HCT116 (cell line): ENCODE data around the gene C19orf25. TPM values are rescaled to one million over a fixed set of nuclear protein-coding genes. Genes with fewer than 3 reads are reported as not detected.

ENCODE experiments used
- ATAC-seq: fragments of 200-7000 bp; cut with Tn5 transposase; 2 replicates; pipeline ENCODE4 v1.9.1; 2020; ENCODE audit warnings: mild to moderate bottlenecking, moderate library complexity
- BruUV-seq: library from RNA; stranded (reverse); fragments of 400-500 nt; replicated peaks from 2 replicates; lab custom pipeline; 2021; lab: Mats Ljungman, UMichigan
- CTCF ChIA-PET: fragments of 300-600 bp; sonication (Branson Sonifier 250); formaldehyde crosslinking; loops from one replicate; lab custom pipeline; 2021; ENCODE audit warnings: antibody characterized with exemption; lab: Charles Lee
- POLR2A ChIA-PET: fragments of 300-600, 350-600 bp; sonication (Branson Sonifier 250); formaldehyde crosslinking; loops from one replicate; lab custom pipeline; 2021; ENCODE audit warnings: antibody characterized with exemption; lab: Charles Lee
- RAD21 ChIA-PET, 2 experiments: fragments of 300-600 bp; sonication (Branson Sonifier 250); formaldehyde crosslinking; loops; one replicate each; lab custom pipeline; 2023; ENCODE audit warnings: low total read pairs in 2 of 2; ENCODE audit not compliant: uncharacterized antibody in 2 of 2, unreplicated experiment in 2 of 2, low non-redundant PET in 1 of 2; lab: Charles Lee
- DNase-seq: peaks from one replicate; pipeline ENCODE4 v3.0.0-alpha.2; 2010; ENCODE audit warnings: low read depth, low spot score
- H2AFZ ChIP-seq: fragments of 200-600 bp; shearing (Covaris generic), sonication (generic); 2 replicates; pipeline ENCODE4 v1.6.1; 2017; ENCODE audit warnings: low read depth, mixed run types, mixed read lengths, antibody characterized with exemption, low read length; ENCODE audit not compliant: poor library complexity, severe bottlenecking
- H3K27ac ChIP-seq: 2 replicates; pipeline ENCODE4 v1.5.1; 2012; ENCODE audit warnings: low read depth, low read length
- H3K27me3 ChIP-seq: fragments of 200-600 bp; sonication (generic); 2 replicates; pipeline ENCODE4 v1.6.1; 2016; ENCODE audit warnings: mixed run types, low read length, mixed read lengths; ENCODE audit not compliant: insufficient read depth
- H3K36me3 ChIP-seq, 2 experiments: fragments of 200-500 bp in 1 of 2; fragments of 200-600 bp in 1 of 2; sonication (Bioruptor generic) in 1 of 2; sonication (generic) in 1 of 2; 2 replicates each; pipeline versions ENCODE4 v1.5.1 to v1.6.1; 2014 to 2016; ENCODE audit warnings: low read length in 2 of 2, inconsistent platforms in 1 of 2, mixed read lengths in 1 of 2, mixed run types in 1 of 2; ENCODE audit not compliant: insufficient read depth in 2 of 2, control insufficient read depth in 1 of 2
- H3K4me1 ChIP-seq, 2 experiments: fragments of 200-600 bp in 1 of 2; sonication (generic) in 1 of 2; 2 replicates each; pipeline versions ENCODE4 v1.5.1 to v1.6.1; 2012 to 2017; ENCODE audit warnings: low read length in 2 of 2, inconsistent platforms in 1 of 2, mild to moderate bottlenecking in 1 of 2, mixed read lengths in 1 of 2, mixed run types in 1 of 2, moderate library complexity in 1 of 2; ENCODE audit not compliant: insufficient read depth in 2 of 2, control insufficient read depth in 1 of 2
- H3K4me2 ChIP-seq: fragments of 200-600 bp; sonication (generic); 2 replicates; pipeline ENCODE4 v1.6.1; 2017; ENCODE audit warnings: mixed run types, low read length, mixed read lengths
- H3K4me3 ChIP-seq, 2 experiments: fragments of 200-600 bp in 1 of 2; sonication (generic) in 1 of 2; replicated peaks in 1 of 2; 2 replicates each; pipeline ENCODE4 v1.5.1; 2011 to 2016; ENCODE audit warnings: low read length in 2 of 2, control low read depth in 1 of 2, low read depth in 1 of 2, mild to moderate bottlenecking in 1 of 2, mixed read lengths in 1 of 2, mixed run types in 1 of 2
- H3K79me2 ChIP-seq: fragments of 200-600 bp; sonication (generic); 2 replicates; pipeline ENCODE4 v1.6.1; 2017; ENCODE audit warnings: mild to moderate bottlenecking, mixed run types, low read length, moderate library complexity, mixed read lengths; ENCODE audit not compliant: insufficient read depth
- H3K9ac ChIP-seq: fragments of 200-600 bp; sonication (generic); 2 replicates; pipeline ENCODE4 v1.6.1; 2016; ENCODE audit warnings: low read length, mixed read lengths
- H3K9me2 ChIP-seq: fragments of 200-600 bp; sonication (generic), shearing (Covaris generic); 2 replicates; pipeline ENCODE4 v1.6.1; 2017; ENCODE audit warnings: mixed run types, mild to moderate bottlenecking, moderate library complexity; ENCODE audit not compliant: insufficient read depth
- H3K9me3 ChIP-seq, 2 experiments: fragments of 200-500 bp in 1 of 2; fragments of 200-600 bp in 1 of 2; sonication (Bioruptor generic) in 1 of 2; sonication (generic) in 1 of 2; 2 replicates each; pipeline ENCODE4 v1.6.1; 2014 to 2017; ENCODE audit warnings: low read length in 2 of 2, mixed read lengths in 2 of 2, inconsistent platforms in 1 of 2, low read depth in 1 of 2, mild to moderate bottlenecking in 1 of 2, mixed run types in 1 of 2, moderate library complexity in 1 of 2; ENCODE audit not compliant: control insufficient read depth in 1 of 2, insufficient read depth in 1 of 2
- H4K20me1 ChIP-seq: fragments of 200-600 bp; sonication (generic), shearing (Covaris generic); 2 replicates; pipeline ENCODE4 v1.6.1; 2017; ENCODE audit warnings: mixed run types, mild to moderate bottlenecking, moderate library complexity; ENCODE audit not compliant: insufficient read depth
- EGR1 ChIP-seq: IDR thresholded peaks from 2 replicates; pipeline ENCODE4 v1.6.1; 2012; ENCODE audit warnings: low read depth
- EZH2phosphoT487 ChIP-seq: fragments of 200-600 bp; IDR thresholded peaks from 2 replicates; pipeline ENCODE4 v1.6.1; 2018; ENCODE audit warnings: antibody characterized with exemption, borderline replicate concordance
- JUND ChIP-seq: IDR thresholded peaks from 2 replicates; pipeline ENCODE4 v1.6.1; 2012
- MAX ChIP-seq: IDR thresholded peaks from 2 replicates; pipeline ENCODE4 v1.6.1; 2012
- RAD21 ChIP-seq: IDR thresholded peaks from 2 replicates; pipeline ENCODE4 v1.6.1; 2012; ENCODE audit warnings: low read depth, mild to moderate bottlenecking
- REST ChIP-seq: IDR thresholded peaks from 2 replicates; pipeline ENCODE4 v1.6.1; 2012; ENCODE audit warnings: low read depth
- SIN3A ChIP-seq: IDR thresholded peaks from 2 replicates; pipeline ENCODE4 v1.6.1; 2012; ENCODE audit warnings: low read depth
- SP1 ChIP-seq: IDR thresholded peaks from 2 replicates; pipeline ENCODE4 v1.6.1; 2012; ENCODE audit warnings: low read depth
- TCF7L2 ChIP-seq: IDR thresholded peaks from 2 replicates; pipeline ENCODE4 v1.7.0; 2011; ENCODE audit warnings: borderline replicate concordance, inconsistent platforms; ENCODE audit not compliant: insufficient read depth, insufficient read length; ENCODE audit errors: extremely low read depth
- ZBTB33 ChIP-seq: IDR thresholded peaks from 2 replicates; pipeline ENCODE4 v1.6.1; 2011; ENCODE audit warnings: mild to moderate bottlenecking, low read length, moderate library complexity; ENCODE audit not compliant: insufficient replicate concordance; ENCODE audit errors: extremely low read depth
- ZFX ChIP-seq: fragments of 450-650 bp; IDR thresholded peaks from 2 replicates; pipeline ENCODE4 v1.6.1; 2017
- intact Hi-C: fragments of 100-400 bp; cut with micrococcal nuclease; formaldehyde crosslinking; loops from 2 replicates; pipeline ENCODE4 v1.10.0; 2022
- total RNA-seq: library from RNA; stranded (reverse); gene quantifications from one replicate; pipeline ENCODE4 v1.2.1, GENCODE V29; 2021; ENCODE audit not compliant: unreplicated experiment

Gene C19orf25
- total RNA-seq, 1 experiment from 2014 or later: 48.8 TPM

GRCh38 chr19:1505012-1505411, 26.0 kb upstream of the C19orf25 start:
- Histone ChIP-seq H3K36me3 (no peaks in the 10 kb centered on the region), H3K4me3 (no peak overlapping the region), H3K9ac (no peak overlapping the region), H3K9me3 (no peaks in the 10 kb centered on the region), H3K9me2 (no peaks in the 10 kb centered on the region), H3K4me1 (peaks cover 17 to 52% of the 10 kb centered on the region in 2 experiments), H2AFZ (no peak overlapping the region), H3K27ac (no peak overlapping the region), H3K27me3 (no peaks in the 10 kb centered on the region), H3K79me2 (no peaks in the 10 kb centered on the region), H4K20me1 (no peaks in the 10 kb centered on the region), H3K4me2 (no peak overlapping the region)
- ATAC-seq: no peak
- no TSS peak for BruUV-seq
- ChIA-PET RAD21 (no interaction called here), CTCF (no interaction called here), POLR2A (no interaction called here)
- intact Hi-C loops: no loop called here
- no peak for DNase-seq
- TF ChIP-seq ZFX (no peak), EGR1 (no peak), ZBTB33 (no peak), SP1 (no peak), MAX (no peak), SIN3A (no peak), RAD21 (no peak), EZH2phosphoT487 (no peak), REST (no peak), TCF7L2 (no peak), JUND (no peak)
